SU-DHL-6 (cell line): ENCODE data around the gene MIDN.

Source experiments
- H2AFZ ChIP-seq: fragments of 200-600 bp; sonication (generic); 2 replicates; pipeline ENCODE4 v1.6.1; 2014; ENCODE audit warnings: low read depth, mild to moderate bottlenecking, moderate library complexity, mixed read lengths, antibody characterized with exemption, low read length; ENCODE audit not compliant: severe bottlenecking
- H3F3A ChIP-seq: fragments of 200-600 bp; shearing (Covaris generic); 2 replicates; pipeline ENCODE4 v1.6.0; 2016; ENCODE audit warnings: antibody characterized with exemption, mild to moderate bottlenecking; ENCODE audit not compliant: insufficient read depth
- H3K27ac ChIP-seq: fragments of 200-600 bp; sonication (generic); 2 replicates; pipeline ENCODE4 v1.5.1; 2016; ENCODE audit warnings: low read depth, mild to moderate bottlenecking, low read length, moderate library complexity, mixed read lengths
- H3K27me3 ChIP-seq: fragments of 200-600 bp; sonication (generic), shearing (Covaris generic); 2 replicates; pipeline ENCODE4 v1.6.0; 2014; ENCODE audit warnings: mild to moderate bottlenecking, low read length
- H3K36me3 ChIP-seq: fragments of 200-600 bp; sonication (generic); 2 replicates; pipeline ENCODE4 v1.6.1; 2014; ENCODE audit warnings: mild to moderate bottlenecking, low read length, mixed read lengths
- H3K4me2 ChIP-seq: fragments of 300-600, 200-600 bp; shearing (Covaris generic), sonication (generic); 2 replicates; pipeline ENCODE4 v1.6.0; 2014; ENCODE audit warnings: low read length, low read depth, mild to moderate bottlenecking; ENCODE audit not compliant: poor library complexity, severe bottlenecking
- H3K4me3 ChIP-seq: fragments of 200-600 bp; sonication (generic); 2 replicates; pipeline ENCODE4 v1.5.1; 2014; ENCODE audit warnings: antibody characterized with exemption, low read length, mild to moderate bottlenecking, mixed read lengths; ENCODE audit not compliant: insufficient read depth, poor library complexity, severe bottlenecking
- H3K79me2 ChIP-seq: fragments of 200-600 bp; sonication (generic); 2 replicates; pipeline ENCODE4 v1.6.1; 2014; ENCODE audit warnings: mild to moderate bottlenecking, low read length, moderate library complexity; ENCODE audit not compliant: insufficient read depth
- H3K9ac ChIP-seq: fragments of 200-600 bp; sonication (generic); 2 replicates; pipeline ENCODE4 v1.7.0; 2014; ENCODE audit warnings: mild to moderate bottlenecking, low read length
- H3K9me2 ChIP-seq: fragments of 200-600 bp; sonication (generic); replicated peaks from 2 replicates; pipeline ENCODE4 v1.6.1; 2014; ENCODE audit warnings: low read length; ENCODE audit not compliant: insufficient read depth
- H3K9me3 ChIP-seq: fragments of 200-600 bp; sonication (generic); 2 replicates; pipeline ENCODE4 v1.6.1; 2014; ENCODE audit warnings: low read length, mixed read lengths; ENCODE audit not compliant: insufficient read depth
- H4K20me1 ChIP-seq: fragments of 200-600 bp; sonication (generic); 2 replicates; pipeline ENCODE4 v1.6.1; 2014; ENCODE audit warnings: low read depth, mild to moderate bottlenecking, antibody characterized with exemption, low read length, moderate library complexity, mixed read lengths
- CTCF ChIP-seq: fragments of 200-600 bp; sonication (generic); IDR thresholded peaks from one replicate; pipeline ENCODE4 v1.5.1; 2017; ENCODE audit warnings: antibody characterized with exemption, mild to moderate bottlenecking, low read length, moderate library complexity; ENCODE audit not compliant: insufficient read depth, poor library complexity, severe bottlenecking
- EZH2phosphoT487 ChIP-seq: fragments of 200-600 bp; sonication (generic), shearing (Covaris generic); conservative IDR thresholded peaks from 2 replicates; pipeline ENCODE4 v1.6.1; 2018; ENCODE audit warnings: mild to moderate bottlenecking, antibody characterized with exemption, low read length, moderate library complexity, mixed read lengths

MIDN gene

DNA sequence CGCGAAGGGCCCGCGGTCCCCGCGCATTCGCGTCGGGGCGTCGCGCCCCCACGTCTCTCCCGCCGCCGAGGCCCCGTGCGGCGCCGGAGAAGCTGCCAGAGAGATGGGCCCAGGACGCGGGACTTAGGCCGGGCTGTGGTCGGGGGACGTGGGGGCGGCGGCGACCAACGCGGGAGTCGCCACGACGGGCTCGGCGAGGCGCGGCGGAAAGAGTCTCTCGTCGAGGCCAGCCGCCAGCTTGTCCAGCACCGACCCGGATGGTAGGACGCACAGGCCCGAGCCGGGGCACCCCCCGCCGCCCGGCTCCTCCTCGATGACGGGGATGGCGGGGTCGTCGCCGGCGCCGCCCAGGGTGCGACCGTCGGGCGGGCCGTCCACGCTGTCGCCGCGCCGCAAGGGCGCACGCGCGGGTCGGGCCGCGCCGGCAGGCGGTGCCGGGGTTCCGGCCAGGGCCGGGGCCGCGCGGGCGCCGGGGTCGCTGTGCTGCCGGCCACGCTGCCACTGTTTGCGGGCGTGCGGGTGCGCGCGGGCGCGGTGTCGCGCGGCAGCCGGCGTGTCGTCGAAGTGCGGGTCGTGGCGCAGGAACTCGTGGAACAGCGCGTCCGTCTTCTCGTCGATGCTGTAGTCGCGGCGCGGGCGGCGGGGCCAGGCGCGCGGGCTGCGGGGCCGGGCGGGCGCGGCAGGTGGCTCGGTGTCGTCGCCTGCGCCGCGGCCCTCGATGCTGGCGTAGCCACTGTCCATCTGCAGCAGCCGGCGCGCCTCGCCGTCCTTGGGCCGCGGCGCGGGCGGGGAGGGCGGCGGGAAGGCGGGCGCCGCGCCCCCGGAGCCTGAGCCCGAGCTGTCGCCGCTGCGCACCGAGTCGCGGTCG is 19.1 kb upstream of the MIDN start:
- H3K9me2 ChIP-seq = no peaks in the 10 kb centered on the region
- no peaks in the 10 kb centered on the region for H3K27me3 ChIP-seq
- H2AFZ ChIP-seq = no peak overlapping the region
- no peak overlapping the region for H3K27ac ChIP-seq
- no peaks in the 10 kb centered on the region for H3K9me3 ChIP-seq
- no peaks in the 10 kb centered on the region for H3K79me2 ChIP-seq
- TF ChIP-seq CTCF = no peak
- no peak for TF ChIP-seq EZH2phosphoT487
- no peak overlapping the region for H3K9ac ChIP-seq
- no peak overlapping the region for H3K4me2 ChIP-seq
- H3F3A ChIP-seq = no peaks in the 10 kb centered on the region; the same call in 1 of the 2 replicates
- H3K4me3 ChIP-seq = no peak overlapping the region
- no peaks in the 10 kb centered on the region for H3K36me3 ChIP-seq
- H4K20me1 ChIP-seq = no peaks in the 10 kb centered on the region

DNA sequence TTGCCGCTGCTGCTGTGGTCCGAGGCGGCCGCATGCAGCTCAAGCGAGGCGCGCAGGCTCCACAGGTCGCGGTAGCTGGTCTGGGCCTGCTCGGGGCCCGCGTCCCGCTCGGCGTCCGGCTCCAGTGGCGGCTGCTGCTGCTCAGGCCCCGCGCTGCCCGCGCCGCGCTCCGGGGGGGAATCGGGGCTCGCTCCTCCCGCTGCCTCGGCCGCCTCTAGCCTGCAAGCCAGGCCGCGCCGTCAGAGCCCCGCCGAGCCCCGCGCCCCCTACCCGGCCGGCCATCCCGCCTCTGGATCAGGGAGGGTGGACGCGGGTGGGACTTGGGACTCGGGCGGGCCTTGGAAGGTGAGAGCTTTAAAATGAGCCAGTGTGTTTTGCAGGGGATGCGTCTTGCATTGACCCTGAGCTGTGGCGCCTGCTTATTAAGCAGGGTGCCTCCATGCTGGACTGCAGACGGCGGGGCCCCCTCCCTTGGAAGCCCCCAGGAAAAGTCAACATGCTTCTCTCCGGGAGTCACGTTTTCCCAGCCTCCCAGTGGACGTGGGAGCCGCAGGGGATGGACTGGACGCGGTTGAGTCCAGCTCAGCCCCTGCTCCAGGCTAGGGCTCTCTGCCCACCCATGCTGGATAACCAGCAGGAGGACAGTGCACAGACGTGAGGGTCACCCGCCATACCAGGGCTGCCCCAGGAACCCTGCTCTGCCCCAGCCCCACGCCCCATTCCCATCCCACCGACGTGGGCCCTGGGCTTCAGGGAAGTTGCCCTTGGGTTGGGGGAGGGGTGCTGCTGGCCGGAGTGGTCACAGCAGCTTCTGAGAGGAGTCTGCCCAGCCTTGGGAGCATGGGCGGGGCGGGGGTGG is 18.2 kb upstream of the MIDN start:
- no peaks in the 10 kb centered on the region for H3K36me3 ChIP-seq
- H2AFZ ChIP-seq = no peak overlapping the region
- H3K4me3 ChIP-seq = no peak overlapping the region
- H3K9ac ChIP-seq = no peak overlapping the region
- H3K9me2 ChIP-seq = no peaks in the 10 kb centered on the region
- no peak overlapping the region for H3K27ac ChIP-seq
- H3K27me3 ChIP-seq = no peaks in the 10 kb centered on the region
- TF ChIP-seq CTCF (no peak), EZH2phosphoT487 (no peak)
- H3F3A ChIP-seq = no peaks in the 10 kb centered on the region; the same call in 1 of the 2 replicates
- H3K4me2 ChIP-seq = no peak overlapping the region
- no peaks in the 10 kb centered on the region for H4K20me1 ChIP-seq
- H3K79me2 ChIP-seq = no peaks in the 10 kb centered on the region
- no peaks in the 10 kb centered on the region for H3K9me3 ChIP-seq

DNA sequence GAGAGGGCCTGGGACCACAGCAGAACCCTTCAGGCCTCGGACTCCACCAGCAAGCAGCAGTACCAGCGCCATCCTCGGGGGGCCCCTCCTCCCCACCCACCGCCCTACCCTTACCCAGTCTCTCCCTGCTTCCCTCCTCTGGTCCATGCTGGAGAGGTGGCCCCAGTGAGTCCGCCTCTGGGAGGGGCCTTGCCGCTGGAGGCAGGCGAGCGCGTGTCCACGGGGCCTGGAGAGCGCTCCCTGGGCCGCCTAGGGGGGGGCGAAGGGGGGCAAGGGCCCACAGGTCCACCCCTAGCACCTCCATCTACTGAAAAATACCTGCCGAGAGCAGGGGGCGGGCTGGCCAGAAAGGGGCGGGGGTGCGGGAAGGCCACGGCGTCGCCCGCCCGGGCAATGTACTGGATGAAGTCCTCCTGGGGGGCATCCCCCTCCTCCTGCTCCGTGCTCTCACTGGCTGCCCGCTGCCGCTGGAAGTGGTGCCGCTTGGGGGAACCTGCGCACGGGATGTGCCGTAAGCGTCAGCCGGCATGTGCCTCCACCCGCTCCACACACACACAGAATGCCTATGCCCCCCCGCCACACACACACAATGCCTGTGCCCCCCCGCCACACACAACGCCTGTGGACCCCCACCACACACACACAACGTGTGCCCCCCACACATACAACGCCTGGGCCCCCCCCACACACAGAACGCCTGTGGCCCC is 17.4 kb upstream of the MIDN start:
- TF ChIP-seq CTCF = no peak
- no peak for TF ChIP-seq EZH2phosphoT487
- Histone ChIP-seq H3K4me3 (no peak overlapping the region), H3K4me2 (no peak overlapping the region), H3K27me3 (no peaks in the 10 kb centered on the region), H3K36me3 (no peaks in the 10 kb centered on the region), H3K9me2 (no peaks in the 10 kb centered on the region), H3K27ac (no peak overlapping the region), H2AFZ (no peak overlapping the region), H3F3A (no peaks in the 10 kb centered on the region; the same call in 1 of the 2 replicates), H3K9me3 (no peaks in the 10 kb centered on the region), H3K9ac (no peak overlapping the region), H4K20me1 (no peaks in the 10 kb centered on the region), H3K79me2 (no peaks in the 10 kb centered on the region)
